NB4 (cell line): ENCODE measurements around the gene SMKR1.

ENCODE experiments used
- CTCF ChIP-seq: IDR thresholded peaks from one replicate; pipeline ENCODE4 v1.5.1; 2012; ENCODE audit warnings: low read depth, low read length
- MAX ChIP-seq: IDR thresholded peaks from 2 replicates; pipeline ENCODE4 v1.6.1; 2011; ENCODE audit warnings: low read depth, low read length
- MYC ChIP-seq: IDR thresholded peaks from 2 replicates; pipeline ENCODE4 v1.6.1; 2011; ENCODE audit warnings: low read depth, low read length
- POLR2A ChIP-seq: IDR thresholded peaks from 2 replicates; pipeline ENCODE4 v1.6.1; 2011; ENCODE audit warnings: mild to moderate bottlenecking; ENCODE audit not compliant: insufficient read length; ENCODE audit errors: extremely low read depth

DNA sequence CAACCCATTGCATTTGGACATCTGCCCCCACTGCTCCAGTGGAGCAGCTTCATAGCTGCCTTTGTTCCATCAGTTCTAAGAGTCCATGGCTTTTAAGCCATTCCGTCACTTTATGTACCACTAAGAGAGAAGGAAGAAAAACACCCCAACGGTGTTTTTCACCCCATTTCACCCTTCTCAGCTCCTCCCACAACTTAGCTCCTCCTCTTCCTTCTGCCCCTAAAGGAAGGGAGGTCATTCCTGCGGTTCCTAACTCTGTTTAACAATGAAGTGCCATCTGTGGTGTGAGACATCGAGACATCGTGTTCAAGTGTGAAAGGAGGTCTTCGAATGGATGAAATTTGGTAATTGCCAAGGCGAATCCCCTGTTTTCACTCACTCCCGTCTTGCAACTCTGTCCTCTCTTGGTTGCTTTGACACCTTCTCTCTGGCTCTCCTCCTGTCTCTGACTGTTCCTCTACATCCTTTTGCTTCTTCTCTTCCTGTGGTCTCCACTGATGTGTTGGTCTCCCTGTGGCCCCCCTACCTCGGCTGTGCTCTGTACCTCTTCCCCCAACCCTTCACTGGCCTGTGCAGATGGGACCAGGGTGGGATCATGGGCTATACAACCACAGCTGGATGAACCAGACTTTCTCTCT, 23.0 kb downstream of the SMKR1 start:
- no peak for TF ChIP-seq CTCF
- TF ChIP-seq POLR2A: no peak
- no peak for TF ChIP-seq MAX
- TF ChIP-seq MYC: no peak
